Psoas muscle (tissue), 8 donors: ENCODE measurements around the gene ACACB. TPM values are rescaled to one million over a fixed set of nuclear protein-coding genes. Genes with fewer than 3 reads are reported as not detected.

Experiments
- ATAC-seq, 4 donors: fragments of 200-7000 bp; cut with Tn5 transposase; one replicate each; pipeline ENCODE4 v1.9.1; 2020; ENCODE audit warnings: moderate library complexity in 3 of 4, mild to moderate bottlenecking in 2 of 4
- DNase-seq, 2 donors: peaks; one replicate each; pipeline ENCODE4 v3.0.0-alpha.2; 2020
- H3K27ac ChIP-seq: fragments of 200-600 bp; one replicate; pipeline ENCODE4 v1.8.0; 2022
- H3K27me3 ChIP-seq, 3 donors: fragments of 200-600 bp in 1 of 3; one replicate each; pipeline versions ENCODE4 v1.6.1 to v1.8.0; 2013 to 2022; ENCODE audit warnings: low read length in 2 of 3, mild to moderate bottlenecking in 2 of 3, moderate library complexity in 1 of 3; ENCODE audit not compliant: insufficient read depth in 3 of 3
- H3K36me3 ChIP-seq, 2 donors: fragments of 200-600 bp in 1 of 2; one replicate each; pipeline versions ENCODE4 v1.6.1 to v1.8.0; 2013 to 2022; ENCODE audit warnings: low read depth in 1 of 2, mild to moderate bottlenecking in 1 of 2, moderate library complexity in 1 of 2; ENCODE audit not compliant: insufficient read depth in 1 of 2
- H3K4me1 ChIP-seq: fragments of 200-600 bp; one replicate; pipeline ENCODE4 v1.8.0; 2022
- H3K4me3 ChIP-seq: fragments of 200-600 bp; one replicate; pipeline ENCODE4 v1.8.0; 2022; ENCODE audit warnings: mild to moderate bottlenecking
- H3K9me3 ChIP-seq: fragments of 200-600 bp; one replicate; pipeline ENCODE4 v1.8.0; 2022
- CTCF ChIP-seq: fragments of 200-600 bp; IDR thresholded peaks from one replicate; pipeline ENCODE4 v1.8.0; 2022; ENCODE audit warnings: antibody characterized with exemption
- WGBS, 3 donors: extraction: QIAGEN DNeasy Blood & Tissue Kit; methylation state at CpG; one replicate each; pipeline versions ENCODE4 v1.1.6 to v1.1.7; 2013; 5-methylcytosine and 5-hydroxymethylcytosine counted together
- intact Hi-C, 2 donors: fragments of 100-400 bp; cut with DNase I; formaldehyde crosslinking; loops; one replicate each; pipeline versions ENCODE4 v1.11.0 to v1.14.2; 2022
- polyA plus RNA-seq, 3 donors: library from polyadenylated mRNA; stranded (reverse); fragments of 200-250 nt; gene quantifications; one replicate each; pipeline ENCODE4 v1.2.3, GENCODE V29; 2013
- total RNA-seq, 4 donors: library from RNA; stranded (reverse); fragmentation: NEBNext Ultra II Directional in 2 of 4; extraction: Animal tissue kit (Norgen Biotek cat#: 25700) in 2 of 4; gene quantifications; one replicate each; pipeline versions ENCODE4 v1.2.1 to v1.2.4, GENCODE V29; 2021 to 2023
- donor health status: healthy with polysubstance abuse.
- donor health status: DM: no; HTN: no; CAD: no; lungs with moderate emphysema.
- donor health status: Bipolar disorder and iron deficiency.
- donor health status: healthy.
- donor health status: DM: yes; HTN: yes; CAD: no.
- donor health status: DM: no; HTN: no; CAD: no.
- donor health status: DM: no; HTN: no; CAD: no.
- donor health status: DM: yes; HTN: yes; CAD: no.

ACACB gene
- total and polyA plus RNA-seq, 7 donors = 27.0 to 503 (median 246) TPM

- no peak for DNase-seq
- Histone ChIP-seq H3K27ac (no peak overlapping the region), H3K27me3 (no peaks in the 10 kb centered on the region), H3K4me3 (no peak overlapping the region), H3K36me3 (peaks cover under 1 to 98% of the 10 kb centered on the region in 2 donors), H3K4me1 (no peaks in the 10 kb centered on the region), H3K9me3 (no peaks in the 10 kb centered on the region)
- ATAC-seq = peak in 3 of 4 donors; percentile 9 to 20 (median 19)
- TF ChIP-seq CTCF = no peak
- 82 to 87% (median 85%) methylated on average over 15 of the region's 15 CpGs for WGBS, 3 donors
- intact Hi-C loops = loop anchor here in 1 of 2 donors (10.0 kb wide), 2 partner anchors 59 to 261 kb away; no protein-coding TSS in a partner anchor
These were observed 117.6 kb downstream of the ACACB start for GRCh38 chr12:109234012-109234411.

GRCh38 chr12:109236257-109236656 is 119.9 kb downstream of the ACACB start:
- Histone ChIP-seq H3K4me3 (no peak overlapping the region), H3K27ac (no peak overlapping the region), H3K27me3 (no peaks in the 10 kb centered on the region), H3K4me1 (no peaks in the 10 kb centered on the region), H3K36me3 (peaks cover 16 to 98% of the 10 kb centered on the region in 2 donors), H3K9me3 (no peaks in the 10 kb centered on the region)
- ATAC-seq = no peak
- intact Hi-C loops = loop anchor here in 1 of 2 donors (10.0 kb wide), 2 partner anchors 61 to 259 kb away; no protein-coding TSS in a partner anchor
- 69 to 81% (median 70%) methylated on average over 6 of the region's 6 CpGs for WGBS, 3 donors
- DNase-seq = no peak
- no peak for TF ChIP-seq CTCF

GRCh38 chr12:109239179-109239578 is 122.8 kb downstream of the ACACB start:
- no peak for DNase-seq
- intact Hi-C loops = loop anchor here in 1 of 2 donors (10.0 kb wide), 2 partner anchors 64 to 256 kb away; no protein-coding TSS in a partner anchor
- no peaks in the 10 kb centered on the region for H3K4me1 ChIP-seq
- peaks cover 23 to 98% of the 10 kb centered on the region in 2 donors for H3K36me3 ChIP-seq
- H3K27ac ChIP-seq = no peak overlapping the region
- WGBS, 3 donors = 89 to 96% (median 92%) methylated on average over 4 of the region's 4 CpGs
- H3K4me3 ChIP-seq = no peak overlapping the region
- H3K27me3 ChIP-seq = no peaks in the 10 kb centered on the region
- ATAC-seq = peak in 3 of 4 donors; percentile 2 to 9 (median 3)
- H3K9me3 ChIP-seq = no peaks in the 10 kb centered on the region
- no peak for TF ChIP-seq CTCF

- TF ChIP-seq CTCF = no peak
- H3K36me3 ChIP-seq = peaks cover 23 to 98% of the 10 kb centered on the region in 2 donors
- peak in 3 of 4 donors; percentile 4 to 15 (median 5) for ATAC-seq
- H3K9me3 ChIP-seq = no peaks in the 10 kb centered on the region
- no peak for DNase-seq
- no peak overlapping the region for H3K27ac ChIP-seq
- no peaks in the 10 kb centered on the region for H3K4me1 ChIP-seq
- intact Hi-C loops = loop anchor here in 1 of 2 donors (10.0 kb wide), 2 partner anchors 65 to 255 kb away; no protein-coding TSS in a partner anchor
- H3K4me3 ChIP-seq = no peak overlapping the region
- WGBS, 3 donors = 74 to 83% (median 74%) methylated on average over 11 of the region's 11 CpGs
- H3K27me3 ChIP-seq = no peaks in the 10 kb centered on the region
These were observed 123.3 kb downstream of the ACACB start for GRCh38 chr12:109239691-109240090.

GRCh38 chr12:109240365-109240764 is 124.0 kb downstream of the ACACB start:
- TF ChIP-seq CTCF = no peak
- DNase-seq = no peak
- no peak for ATAC-seq
- Histone ChIP-seq H3K4me1 (no peaks in the 10 kb centered on the region), H3K4me3 (no peak overlapping the region), H3K27me3 (no peaks in the 10 kb centered on the region), H3K9me3 (no peaks in the 10 kb centered on the region), H3K36me3 (peaks cover 23 to 98% of the 10 kb centered on the region in 2 donors), H3K27ac (no peak overlapping the region)
- intact Hi-C loops = no loop called here
- 94 to 95% (median 95%) methylated on average over 2 of the region's 2 CpGs for WGBS, 3 donors
